HG03039 (cell line): ENCODE measurements around the gene ECPAS.
"Not testable (repeated sequence)": the region's sequence is repeated elsewhere in the genome, so short reads cannot be mapped to it uniquely, and the experiment has no call there.

ENCODE experiments used
- ATAC-seq: cut with Tn5 transposase; IDR thresholded peaks from one replicate; pipeline ENCODE4 v1.9.1; 2021; ENCODE audit warnings: mild to moderate bottlenecking, moderate library complexity; ENCODE audit not compliant: unreplicated experiment

Gene ECPAS

DNA sequence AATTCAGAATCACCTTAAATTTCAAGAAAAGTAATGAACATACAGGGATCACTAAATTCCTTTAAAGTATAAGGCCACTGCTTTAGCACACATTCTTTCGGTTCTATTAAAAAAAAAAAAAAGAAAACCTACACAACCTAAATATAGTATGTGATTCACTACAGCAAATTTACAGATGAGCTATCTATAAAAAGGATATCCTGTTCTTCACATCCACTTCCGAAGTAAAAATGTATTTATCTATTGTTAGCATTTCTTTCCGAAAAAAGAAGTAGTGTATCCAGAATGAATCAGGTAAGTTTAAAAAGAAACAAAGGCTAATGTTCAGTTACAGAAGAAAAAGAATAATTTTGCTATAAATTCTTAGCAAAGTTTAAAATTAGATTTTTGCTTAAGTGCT, 70.2 kb downstream of the ECPAS start:
- no peak for ATAC-seq

DNA sequence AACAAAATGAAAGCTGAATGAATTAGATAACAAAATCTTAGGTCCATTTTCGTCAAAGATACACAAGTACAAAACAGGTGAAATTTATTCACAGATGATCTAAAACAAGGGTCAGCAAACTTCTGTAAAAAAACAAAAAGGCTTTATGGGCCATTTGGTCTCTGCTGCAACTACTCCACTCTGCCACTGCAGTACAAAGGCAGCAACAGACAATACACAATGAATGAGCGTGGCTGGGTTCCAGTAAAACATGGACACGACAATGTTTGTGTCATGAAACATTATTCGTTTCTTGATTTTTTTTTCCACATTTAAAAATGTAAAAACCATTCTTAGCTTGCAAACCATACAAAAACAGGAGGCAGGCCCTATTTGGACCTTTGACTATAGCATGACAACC, 71.9 kb downstream of the ECPAS start:
- ATAC-seq: no peak

- ATAC-seq: no peak
Observed at GRCh38 chr9:111411266-111411665, 72.9 kb downstream of the ECPAS start.

DNA sequence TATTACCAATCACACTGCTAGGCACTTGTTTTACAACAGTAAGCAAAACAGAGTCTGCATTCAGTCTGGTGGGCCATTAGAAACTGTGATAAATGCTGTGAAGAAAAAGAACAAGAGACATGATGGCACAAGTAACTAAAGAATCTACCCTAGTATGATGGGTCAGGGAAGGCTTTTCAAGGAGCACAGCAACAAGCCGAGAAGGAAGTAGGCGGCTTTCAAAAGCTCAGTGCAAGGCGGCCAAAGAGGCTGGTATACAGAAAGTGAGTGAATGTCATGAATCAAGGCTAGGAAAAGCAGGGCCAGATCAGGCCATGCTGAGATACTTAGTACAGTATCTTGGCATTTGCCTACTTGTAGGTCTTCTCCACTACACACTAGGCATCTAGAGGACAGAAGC, 76.4 kb downstream of the ECPAS start:
- ATAC-seq: no peak

GRCh38 chr9:111405701-111406100, 78.5 kb downstream of the ECPAS start:
- ATAC-seq: no peak

- ATAC-seq: not testable (repeated sequence)
Observed at GRCh38 chr9:111401486-111401885, 82.7 kb downstream of the ECPAS start.

DNA sequence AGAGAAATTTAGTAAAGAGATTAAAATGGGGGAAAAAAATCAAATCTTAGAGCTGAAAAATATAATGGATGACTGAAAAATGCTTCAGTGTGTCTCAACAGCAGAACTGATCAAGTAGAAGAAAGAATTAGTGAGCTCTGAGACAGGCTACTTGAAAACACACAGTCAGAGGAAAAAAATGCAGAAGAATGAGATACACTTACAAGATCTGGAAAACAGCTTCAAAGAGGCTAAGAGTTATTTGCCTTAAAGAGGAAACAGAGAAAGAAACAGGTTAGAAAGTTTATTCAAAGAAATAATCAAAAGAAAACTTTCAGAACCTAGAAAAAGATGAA, 83.7 kb downstream of the ECPAS start:
- no peak for ATAC-seq

GRCh38 chr9:111399772-111400563, 84.2 kb downstream of the ECPAS start:
- ATAC-seq: no peak

- ATAC-seq: no peak
Observed at GRCh38 chr9:111399211-111399739, 84.9 kb downstream of the ECPAS start.

DNA sequence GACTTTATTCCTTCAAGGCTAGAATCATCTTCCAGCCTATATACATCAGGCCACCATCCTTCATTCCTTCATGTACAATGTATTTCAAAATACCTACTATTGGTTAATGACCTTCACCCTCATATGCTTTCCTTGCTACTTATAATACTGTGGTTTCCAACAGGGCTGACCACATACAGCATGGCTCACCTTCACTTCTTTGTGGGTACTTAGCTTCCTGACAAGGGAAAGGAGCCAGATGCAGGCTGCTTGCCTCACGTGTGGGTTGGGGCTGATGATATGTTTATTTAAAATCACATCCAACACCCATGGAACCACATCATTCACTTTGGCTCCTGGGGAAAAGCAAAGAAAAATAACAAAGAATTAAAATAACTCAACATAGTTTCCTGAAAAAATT, 90.2 kb downstream of the ECPAS start:
- no peak for ATAC-seq

DNA sequence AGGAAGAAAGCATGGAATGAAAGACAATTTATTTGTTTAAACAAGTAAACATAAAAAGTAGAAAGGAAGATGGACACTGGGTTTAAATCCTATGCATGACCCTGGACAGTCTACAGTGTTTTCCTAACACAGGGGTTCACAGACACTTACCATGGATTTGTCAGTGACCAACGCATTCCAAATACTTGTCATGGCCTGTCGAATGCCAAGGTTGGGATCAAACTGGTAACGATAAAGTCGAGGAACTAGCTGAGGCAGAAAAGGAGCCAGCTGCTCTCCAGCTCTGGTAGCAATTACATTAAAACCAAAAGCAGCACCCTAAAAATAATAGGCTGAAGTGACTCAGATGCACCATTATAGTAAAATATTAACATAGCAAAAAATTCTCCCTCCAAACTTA, 94.8 kb downstream of the ECPAS start:
- no peak for ATAC-seq

DNA sequence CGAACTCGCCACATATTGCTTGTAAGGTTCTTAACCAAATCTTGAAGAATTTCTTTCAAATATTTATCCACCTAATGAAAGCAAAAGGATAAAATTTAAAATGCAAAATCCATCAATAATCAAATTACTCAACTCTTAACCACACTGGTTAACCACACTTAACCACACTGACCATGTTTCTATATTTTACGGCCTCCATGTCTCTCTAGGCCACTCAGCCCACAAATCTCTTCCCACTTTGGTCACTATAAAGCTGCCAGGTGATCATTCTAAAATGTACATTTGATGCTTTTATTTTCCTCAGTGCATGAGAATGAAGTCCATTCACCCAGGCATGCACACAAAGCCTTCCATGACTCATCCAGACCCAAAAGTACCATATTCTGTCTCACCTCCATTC, 97.8 kb downstream of the ECPAS start:
- no peak for ATAC-seq

GRCh38 chr9:111381006-111381405, 103.2 kb downstream of the ECPAS start:
- ATAC-seq: no peak

DNA sequence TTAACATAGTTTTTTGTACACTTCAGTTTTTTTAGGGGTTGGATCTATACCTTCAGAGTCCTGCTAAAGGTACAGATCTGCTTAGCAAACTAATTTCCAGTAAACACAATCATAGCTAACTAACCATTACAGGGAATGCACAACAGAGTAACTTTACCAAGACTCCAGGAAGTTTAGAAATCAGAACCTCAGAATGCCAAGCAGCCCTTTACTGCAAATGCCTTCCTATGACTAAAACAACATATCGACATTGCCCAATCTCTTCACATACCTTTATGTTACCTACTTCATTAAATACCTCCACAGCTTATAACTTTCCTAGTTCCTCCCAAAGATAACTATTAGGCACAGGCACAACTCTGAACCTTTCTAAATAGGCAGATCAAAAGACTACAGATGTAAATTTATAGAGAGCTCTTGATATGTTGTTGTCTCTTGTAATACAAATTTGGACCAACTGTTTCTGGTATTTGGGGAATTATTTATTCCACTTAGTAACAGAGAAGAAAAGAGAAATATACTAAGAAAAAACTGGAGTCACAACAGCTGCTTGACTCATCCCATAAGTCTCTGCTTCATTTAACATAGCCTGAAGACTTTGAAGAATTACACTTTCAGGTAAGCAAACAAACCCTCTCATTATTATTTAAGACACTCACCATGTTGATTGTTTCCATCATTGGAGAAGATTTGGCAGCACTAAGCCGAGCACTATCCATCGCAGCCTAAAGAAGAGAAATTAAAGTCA, 108.2 kb downstream of the ECPAS start:
- no peak for ATAC-seq

GRCh38 chr9:111375062-111375461, 109.1 kb downstream of the ECPAS start:
- no peak for ATAC-seq

- ATAC-seq: no peak
Observed at GRCh38 chr9:111372297-111372696, 111.9 kb downstream of the ECPAS start.

DNA sequence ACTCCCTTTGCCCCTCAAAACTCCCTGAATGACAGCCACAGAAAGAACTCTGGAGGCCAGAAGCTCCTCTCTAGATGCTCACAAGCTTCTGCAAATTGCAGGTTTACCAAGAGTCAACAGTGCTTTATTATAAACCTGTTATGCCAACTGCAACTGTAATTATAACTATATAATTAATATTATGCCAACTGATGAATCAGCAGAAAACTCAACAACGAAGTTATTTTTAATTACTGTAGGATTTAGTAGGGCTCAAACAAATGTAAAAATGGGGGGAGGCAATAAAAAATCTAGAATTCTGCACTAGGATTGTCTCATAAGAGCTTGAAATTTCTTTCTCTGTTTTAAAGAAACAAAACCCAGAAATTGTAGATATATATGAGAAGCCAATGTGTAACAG, 117.2 kb downstream of the ECPAS start:
- no peak for ATAC-seq

GRCh38 chr9:111362526-111362925, 121.7 kb downstream of the ECPAS start:
- no peak for ATAC-seq

DNA sequence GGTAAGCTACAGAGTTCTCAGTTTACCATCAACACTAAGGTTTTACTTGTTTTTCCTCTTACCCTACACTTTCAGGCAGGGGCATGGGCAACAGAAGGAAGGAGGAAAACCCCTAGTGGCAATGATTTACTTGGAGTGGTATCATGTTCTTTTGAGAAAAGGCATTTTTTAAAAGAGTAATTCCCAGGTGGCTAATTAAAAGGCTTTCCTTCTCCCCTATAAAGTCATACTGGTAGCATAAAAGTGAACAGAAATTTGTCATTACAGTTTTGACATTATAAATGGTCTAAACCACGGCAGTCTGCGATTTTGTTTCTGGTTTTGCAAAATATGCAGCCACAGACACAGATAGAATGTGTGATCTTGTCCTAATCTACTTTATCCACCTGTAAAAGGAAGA, 123.3 kb downstream of the ECPAS start:
- no peak for ATAC-seq

DNA sequence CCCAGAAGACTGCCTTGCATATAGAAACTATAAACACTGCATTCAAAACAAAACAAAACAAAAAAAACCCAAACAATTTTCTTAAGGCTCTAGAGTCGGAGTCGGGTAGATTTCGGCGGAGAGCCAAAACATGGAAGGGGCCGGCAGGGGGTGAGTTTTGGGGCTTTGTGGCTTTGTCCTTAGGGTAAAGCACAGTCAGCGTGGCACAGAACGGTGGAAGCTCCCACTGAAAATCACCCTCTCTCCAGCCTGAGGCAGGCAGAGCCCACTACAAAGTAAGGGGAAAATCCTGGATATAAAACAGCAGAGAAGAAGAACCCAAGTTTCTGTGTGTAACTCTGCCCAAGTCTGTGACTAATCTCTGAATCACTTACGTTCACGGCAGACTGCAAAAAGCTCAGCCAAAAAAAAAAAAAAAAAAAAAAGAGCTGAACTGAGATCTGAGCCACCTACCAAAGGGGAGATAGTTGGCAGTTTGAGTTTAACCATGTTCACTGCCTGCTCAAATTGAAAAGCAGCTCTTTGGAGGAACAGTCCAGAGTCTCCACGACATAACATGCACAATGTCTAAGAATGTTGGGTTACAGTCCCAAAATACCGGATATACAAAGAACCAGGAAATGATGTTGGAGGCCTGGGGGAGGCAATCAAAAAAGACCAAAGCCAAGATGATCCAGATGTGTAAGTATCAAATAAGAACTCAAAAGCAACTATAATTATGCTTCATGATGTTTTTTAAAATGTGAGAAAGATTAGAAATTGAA, 127.5 kb downstream of the ECPAS start:
- ATAC-seq: no peak

- ATAC-seq: no peak
Observed at GRCh38 chr9:111352545-111352944, 131.6 kb downstream of the ECPAS start.

- no peak for ATAC-seq
Observed at GRCh38 chr9:111350556-111350955, 133.6 kb downstream of the ECPAS start.
